PC-3 (cell line): ENCODE data around the gene NADSYN1.

Experiments used
- CTCF ChIP-seq: fragments of 300-600 bp; sonication (generic); conservative IDR thresholded peaks from 2 replicates; pipeline ENCODE4 v1.5.1; 2017; ENCODE audit warnings: antibody characterized with exemption, low read depth, mild to moderate bottlenecking, low read length
- EZH2phosphoT487 ChIP-seq: fragments of 300-600 bp; sonication (generic); IDR thresholded peaks from 2 replicates; pipeline ENCODE4 v1.6.1; 2018; ENCODE audit warnings: mild to moderate bottlenecking, antibody characterized with exemption, low read length, borderline replicate concordance

GRCh38 chr11:71459076-71459766, 6.2 kb downstream of the NADSYN1 start:
- TF ChIP-seq CTCF = no peak
- TF ChIP-seq EZH2phosphoT487 = no peak
